ENCODE measurements around the gene AGBL4.

AGBL4 gene

GRCh38 chr1:49694251-49694827 lies 329.4 kb downstream of the AGBL4 start:
- no peaks in the 10 kb centered on the region for H3K36me3 ChIP-seq (ENCODE audit: insufficient read depth, low read length)
- no peaks in the 10 kb centered on the region for H3K27me3 ChIP-seq (ENCODE audit: insufficient read depth, low read length)
- no peak overlapping the region for H3K9ac ChIP-seq (ENCODE audit: low read depth, low read length)
- peaks cover 99% of the 10 kb centered on the region for H3K9me3 ChIP-seq (ENCODE audit: insufficient read depth, low read depth, low read length)
- H3K4me1 ChIP-seq (ENCODE audit: insufficient read depth, low read length) = no peaks in the 10 kb centered on the region
- H3K4me3 ChIP-seq (ENCODE audit: low read length) = no peak overlapping the region; the same call in 1 of the 2 replicates
- no peak overlapping the region for H3K27ac ChIP-seq (ENCODE audit: low read depth, low read length)
- WGBS = 95% methylated on average over 2 of the region's 4 CpGs

- peaks cover 98% of the 10 kb centered on the region for H3K9me3 ChIP-seq (ENCODE audit: insufficient read depth, low read depth, low read length)
- H3K9ac ChIP-seq (ENCODE audit: low read depth, low read length) = no peak overlapping the region
- H3K4me3 ChIP-seq (ENCODE audit: low read length) = no peak overlapping the region
- no peaks in the 10 kb centered on the region for H3K27me3 ChIP-seq (ENCODE audit: insufficient read depth, low read length)
- 94% methylated on average over 3 of the region's 3 CpGs for WGBS
- H3K27ac ChIP-seq (ENCODE audit: low read depth, low read length) = no peak overlapping the region
- H3K4me1 ChIP-seq (ENCODE audit: insufficient read depth, low read length) = no peaks in the 10 kb centered on the region
- H3K36me3 ChIP-seq (ENCODE audit: insufficient read depth, low read length) = no peaks in the 10 kb centered on the region
Observed at GRCh38 chr1:49686107-49686506, 337.6 kb downstream of the AGBL4 start.

DNA sequence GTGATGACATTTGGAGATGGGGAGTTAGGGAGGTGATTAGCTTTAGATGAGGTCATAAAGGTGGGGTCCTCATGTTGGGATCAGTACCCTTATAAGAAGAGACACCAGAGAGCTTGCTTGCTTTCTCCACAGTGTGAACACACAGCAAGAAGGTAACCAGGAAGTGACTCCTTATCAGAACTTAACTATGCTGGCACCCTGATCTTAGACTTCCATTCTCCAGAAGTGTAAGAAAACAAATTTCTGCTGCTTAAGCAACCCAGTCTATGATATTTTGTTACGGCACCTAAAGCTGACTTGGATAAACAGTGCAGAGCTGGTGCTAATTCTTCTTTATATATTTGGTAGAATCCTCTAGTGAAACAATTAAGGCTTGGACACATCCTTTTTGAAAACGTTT lies 346.0 kb downstream of the AGBL4 start:
- peaks cover 98% of the 10 kb centered on the region for H3K9me3 ChIP-seq (ENCODE audit: insufficient read depth, low read depth, low read length)
- H3K27ac ChIP-seq (ENCODE audit: low read depth, low read length) = no peak overlapping the region
- no peak overlapping the region for H3K4me3 ChIP-seq (ENCODE audit: low read length)
- no peaks in the 10 kb centered on the region for H3K4me1 ChIP-seq (ENCODE audit: insufficient read depth, low read length)
- no peaks in the 10 kb centered on the region for H3K27me3 ChIP-seq (ENCODE audit: insufficient read depth, low read length)
- H3K9ac ChIP-seq (ENCODE audit: low read depth, low read length) = no peak overlapping the region
- no peaks in the 10 kb centered on the region for H3K36me3 ChIP-seq (ENCODE audit: insufficient read depth, low read length)
- 91% methylated on average over 1 of the region's 2 CpGs for WGBS

GRCh38 chr1:49651136-49651535 lies 372.6 kb downstream of the AGBL4 start:
- H3K9me3 ChIP-seq (ENCODE audit: insufficient read depth, low read depth, low read length) = peaks cover 81% of the 10 kb centered on the region
- H3K36me3 ChIP-seq (ENCODE audit: insufficient read depth, low read length) = no peaks in the 10 kb centered on the region
- no peaks in the 10 kb centered on the region for H3K4me1 ChIP-seq (ENCODE audit: insufficient read depth, low read length)
- H3K27ac ChIP-seq (ENCODE audit: low read depth, low read length) = no peak overlapping the region
- H3K9ac ChIP-seq (ENCODE audit: low read depth, low read length) = no peak overlapping the region
- H3K4me3 ChIP-seq (ENCODE audit: low read length) = no peak overlapping the region
- WGBS = 91% methylated on average over 3 of the region's 3 CpGs
- H3K27me3 ChIP-seq (ENCODE audit: insufficient read depth, low read length) = no peaks in the 10 kb centered on the region

DNA sequence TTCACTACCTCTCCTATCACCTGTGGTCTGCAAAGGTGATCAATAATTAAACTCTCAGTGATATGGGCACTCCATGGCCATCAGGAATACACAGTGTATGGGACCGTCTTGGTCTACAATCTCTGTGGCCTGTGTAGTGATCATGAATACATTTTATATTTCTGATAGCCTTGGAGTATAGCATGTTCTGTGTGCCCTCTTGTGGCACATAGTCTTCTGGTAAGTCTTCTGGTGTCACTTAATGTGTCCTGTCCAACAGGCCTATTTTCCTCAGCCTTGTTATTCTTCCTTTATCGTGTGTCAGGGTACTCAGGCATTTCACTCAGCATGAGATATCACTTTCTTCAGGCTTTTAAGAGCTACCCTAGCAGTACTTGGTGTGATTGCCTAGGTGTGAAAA lies 393.6 kb downstream of the AGBL4 start:
- WGBS = 83% methylated on average over 2 of the region's 2 CpGs
- no peak overlapping the region for H3K27ac ChIP-seq (ENCODE audit: low read depth, low read length)
- no peaks in the 10 kb centered on the region for H3K27me3 ChIP-seq (ENCODE audit: insufficient read depth, low read length)
- peaks cover 95% of the 10 kb centered on the region for H3K9me3 ChIP-seq (ENCODE audit: insufficient read depth, low read depth, low read length)
- H3K36me3 ChIP-seq (ENCODE audit: insufficient read depth, low read length) = no peaks in the 10 kb centered on the region
- H3K4me1 ChIP-seq (ENCODE audit: insufficient read depth, low read length) = no peaks in the 10 kb centered on the region
- H3K4me3 ChIP-seq (ENCODE audit: low read length) = no peak overlapping the region
- H3K9ac ChIP-seq (ENCODE audit: low read depth, low read length) = no peak overlapping the region

DNA sequence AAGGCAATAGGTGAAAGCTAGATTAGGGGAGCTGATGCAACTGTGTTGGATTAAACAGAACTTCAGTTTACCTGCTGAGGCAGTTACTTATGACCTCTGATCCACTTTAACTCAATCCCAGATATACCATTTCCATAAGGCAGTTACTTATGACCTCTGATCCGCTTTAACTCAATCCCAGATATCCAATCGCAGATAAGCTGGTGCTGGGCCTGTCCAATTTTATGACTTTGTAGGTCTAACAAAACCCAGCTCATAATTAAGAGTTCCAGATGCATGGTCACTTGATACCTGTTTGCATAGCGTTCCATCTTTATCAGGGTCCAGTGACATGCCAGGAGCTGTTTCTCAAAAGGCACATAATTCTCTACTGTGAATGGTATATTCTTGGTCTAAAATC lies 396.0 kb downstream of the AGBL4 start:
- Histone ChIP-seq H3K4me3 (ENCODE audit: low read length) (no peak overlapping the region), H3K9ac (ENCODE audit: low read depth, low read length) (no peak overlapping the region), H3K27me3 (ENCODE audit: insufficient read depth, low read length) (no peaks in the 10 kb centered on the region), H3K9me3 (ENCODE audit: insufficient read depth, low read depth, low read length) (peaks cover 99% of the 10 kb centered on the region), H3K4me1 (ENCODE audit: insufficient read depth, low read length) (no peaks in the 10 kb centered on the region), H3K36me3 (ENCODE audit: insufficient read depth, low read length) (no peaks in the 10 kb centered on the region), H3K27ac (ENCODE audit: low read depth, low read length) (no peak overlapping the region)
- 74% methylated on average over 3 of the region's 3 CpGs for WGBS

DNA sequence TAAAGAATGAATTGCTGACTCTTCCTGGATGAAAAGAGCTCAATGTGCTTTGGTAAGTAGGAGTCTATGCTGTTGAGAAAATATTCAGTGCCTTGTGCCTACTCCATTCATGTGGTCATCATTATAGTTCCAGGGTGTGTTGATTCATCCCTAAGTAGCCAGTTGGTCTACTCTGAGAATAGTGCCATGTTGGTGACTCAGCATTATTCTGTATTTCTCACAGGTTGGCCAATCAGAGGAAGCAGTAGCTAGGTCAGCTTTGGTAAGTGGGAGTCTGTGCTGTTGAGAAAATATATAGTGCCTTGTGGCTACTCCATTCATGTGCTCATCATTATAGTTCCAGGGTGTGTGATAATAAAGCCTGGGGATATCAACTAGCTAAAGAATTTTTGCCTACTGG lies 397.3 kb downstream of the AGBL4 start:
- Histone ChIP-seq H3K27me3 (ENCODE audit: insufficient read depth, low read length) (no peaks in the 10 kb centered on the region), H3K9me3 (ENCODE audit: insufficient read depth, low read depth, low read length) (peaks cover 97% of the 10 kb centered on the region), H3K9ac (ENCODE audit: low read depth, low read length) (no peak overlapping the region)

GRCh38 chr1:49622877-49623276 lies 400.9 kb downstream of the AGBL4 start:
- Histone ChIP-seq H3K4me1 (ENCODE audit: insufficient read depth, low read length) (no peaks in the 10 kb centered on the region), H3K27ac (ENCODE audit: low read depth, low read length) (no peak overlapping the region), H3K9me3 (ENCODE audit: insufficient read depth, low read depth, low read length) (peaks cover 85% of the 10 kb centered on the region), H3K4me3 (ENCODE audit: low read length) (no peak overlapping the region), H3K9ac (ENCODE audit: low read depth, low read length) (no peak overlapping the region), H3K27me3 (ENCODE audit: insufficient read depth, low read length) (no peaks in the 10 kb centered on the region), H3K36me3 (ENCODE audit: insufficient read depth, low read length) (no peaks in the 10 kb centered on the region)
- WGBS = 77% methylated on average over 3 of the region's 3 CpGs

More for the DNA sequence above, 397.3 kb downstream of the AGBL4 start:
- Histone ChIP-seq H3K4me1 (ENCODE audit: insufficient read depth, low read length) (no peaks in the 10 kb centered on the region), H3K36me3 (ENCODE audit: insufficient read depth, low read length) (no peaks in the 10 kb centered on the region), H3K4me3 (ENCODE audit: low read length) (no peak overlapping the region), H3K27ac (ENCODE audit: low read depth, low read length) (no peak overlapping the region)

DNA sequence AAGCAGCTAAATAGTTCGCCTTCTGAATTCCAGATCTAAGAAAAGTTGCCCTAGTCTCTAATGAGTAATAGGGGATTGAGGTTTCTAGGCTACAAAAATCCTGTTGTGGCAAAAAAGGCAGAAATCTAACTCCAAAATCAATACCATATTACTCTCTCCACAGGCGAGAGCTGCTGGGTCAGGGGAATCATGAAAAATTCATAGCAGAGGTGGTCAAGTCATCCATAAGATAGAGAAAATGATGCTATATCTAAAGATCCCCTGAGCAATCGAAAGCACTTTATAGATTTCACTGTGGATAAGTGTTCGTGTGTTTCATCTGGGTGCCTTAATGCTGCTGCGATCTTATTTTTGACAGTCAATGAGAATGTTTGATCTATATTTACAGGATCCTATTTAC lies 417.7 kb downstream of the AGBL4 start:
- Histone ChIP-seq H3K36me3 (ENCODE audit: insufficient read depth, low read length) (no peaks in the 10 kb centered on the region), H3K4me1 (ENCODE audit: insufficient read depth, low read length) (no peaks in the 10 kb centered on the region), H3K27ac (ENCODE audit: low read depth, low read length) (no peak overlapping the region), H3K9me3 (ENCODE audit: insufficient read depth, low read depth, low read length) (peaks cover 93% of the 10 kb centered on the region), H3K4me3 (ENCODE audit: low read length) (no peak overlapping the region), H3K27me3 (ENCODE audit: insufficient read depth, low read length) (no peaks in the 10 kb centered on the region), H3K9ac (ENCODE audit: low read depth, low read length) (no peak overlapping the region)
- WGBS = 74% methylated on average over 5 of the region's 5 CpGs

- H3K27ac ChIP-seq (ENCODE audit: low read depth, low read length) = no peak overlapping the region
- no peak overlapping the region for H3K9ac ChIP-seq (ENCODE audit: low read depth, low read length)
- H3K4me3 ChIP-seq (ENCODE audit: low read length) = no peak overlapping the region
- H3K36me3 ChIP-seq (ENCODE audit: insufficient read depth, low read length) = no peaks in the 10 kb centered on the region
- H3K27me3 ChIP-seq (ENCODE audit: insufficient read depth, low read length) = no peaks in the 10 kb centered on the region
- H3K9me3 ChIP-seq (ENCODE audit: insufficient read depth, low read depth, low read length) = peaks cover 68% of the 10 kb centered on the region
- H3K4me1 ChIP-seq (ENCODE audit: insufficient read depth, low read length) = no peaks in the 10 kb centered on the region
Observed at GRCh38 chr1:49597436-49597835, 426.3 kb downstream of the AGBL4 start.

- Histone ChIP-seq H3K9ac (ENCODE audit: low read depth, low read length) (no peak overlapping the region), H3K36me3 (ENCODE audit: insufficient read depth, low read length) (no peaks in the 10 kb centered on the region), H3K27ac (ENCODE audit: low read depth, low read length) (no peak overlapping the region), H3K27me3 (ENCODE audit: insufficient read depth, low read length) (no peaks in the 10 kb centered on the region), H3K4me1 (ENCODE audit: insufficient read depth, low read length) (no peaks in the 10 kb centered on the region), H3K9me3 (ENCODE audit: insufficient read depth, low read depth, low read length) (peaks cover 95% of the 10 kb centered on the region), H3K4me3 (ENCODE audit: low read length) (no peak overlapping the region)
- WGBS = 64% methylated on average over 3 of the region's 3 CpGs
Observed at GRCh38 chr1:49576327-49576901, 447.3 kb downstream of the AGBL4 start.
